CD4-positive, alpha-beta T cell treated with Interferon gamma for 1 hour (primary cell): Measurements from ENCODE around the gene PUS7L.
"Not testable (repeated sequence)": the region's sequence is repeated elsewhere in the genome, so short reads cannot be mapped to it uniquely, and the experiment has no call there.

Experiments
- DNase-seq: peaks from one replicate; pipeline ENCODE4 v3.0.0-alpha.2; 2020

Gene PUS7L

DNA sequence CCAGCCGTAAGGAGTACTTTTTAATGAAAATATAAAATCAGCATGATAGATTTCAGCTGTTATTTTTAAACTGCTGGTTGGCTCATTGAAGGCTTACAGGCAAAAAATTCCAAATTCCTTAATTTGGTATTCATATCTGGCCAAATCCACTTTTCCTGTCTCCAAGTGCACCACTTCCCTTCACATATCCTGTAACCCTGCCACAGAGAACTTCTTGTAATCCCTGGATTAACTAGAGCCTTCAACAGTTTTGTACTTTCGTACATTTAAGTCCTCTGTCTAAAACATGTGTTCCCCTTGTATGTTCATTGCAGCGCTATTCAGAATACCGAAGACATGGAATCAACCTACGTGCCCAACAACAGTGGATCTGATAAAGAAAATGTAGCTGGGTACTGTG is 9.6 kb downstream of the PUS7L start:
- no peak for DNase-seq

DNA sequence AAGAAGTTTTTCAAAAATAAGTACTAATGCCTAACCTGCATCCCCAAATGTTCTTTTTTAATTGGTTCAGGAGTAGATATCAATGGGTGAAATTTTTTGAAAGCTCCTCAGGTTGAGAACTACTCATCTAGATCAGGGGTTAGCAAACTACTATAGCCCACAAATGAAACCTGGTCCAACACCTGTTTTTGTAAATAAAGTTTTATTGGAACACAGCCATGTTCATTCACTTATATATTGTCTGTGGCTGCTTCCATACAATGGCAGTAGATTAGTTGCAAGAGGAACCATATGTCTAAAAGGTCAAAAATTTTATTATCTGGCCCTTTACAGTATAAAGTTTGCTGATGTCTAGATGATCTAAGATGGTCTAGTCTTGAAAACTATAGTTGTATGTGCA is 13.8 kb downstream of the PUS7L start:
- DNase-seq, result no peak

DNA sequence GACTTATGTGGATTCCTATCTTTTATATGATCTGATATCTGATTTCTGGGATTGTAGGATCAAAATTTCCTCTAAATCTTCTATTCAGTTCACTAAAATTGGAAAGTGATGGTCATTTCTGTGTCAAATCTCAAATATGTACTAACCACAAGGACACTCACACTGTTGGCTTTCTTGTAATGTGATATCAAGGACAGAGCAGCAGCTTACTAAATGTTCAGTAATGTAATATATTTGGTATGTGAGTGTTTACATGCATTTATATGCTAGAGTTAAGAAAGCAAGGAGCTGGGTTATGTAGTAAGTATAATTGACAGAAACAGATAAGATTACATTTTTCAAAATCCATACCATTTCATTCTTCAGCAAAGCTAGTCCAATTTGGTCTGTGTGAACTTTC is 16.5 kb downstream of the PUS7L start:
- DNase-seq, result no peak

DNA sequence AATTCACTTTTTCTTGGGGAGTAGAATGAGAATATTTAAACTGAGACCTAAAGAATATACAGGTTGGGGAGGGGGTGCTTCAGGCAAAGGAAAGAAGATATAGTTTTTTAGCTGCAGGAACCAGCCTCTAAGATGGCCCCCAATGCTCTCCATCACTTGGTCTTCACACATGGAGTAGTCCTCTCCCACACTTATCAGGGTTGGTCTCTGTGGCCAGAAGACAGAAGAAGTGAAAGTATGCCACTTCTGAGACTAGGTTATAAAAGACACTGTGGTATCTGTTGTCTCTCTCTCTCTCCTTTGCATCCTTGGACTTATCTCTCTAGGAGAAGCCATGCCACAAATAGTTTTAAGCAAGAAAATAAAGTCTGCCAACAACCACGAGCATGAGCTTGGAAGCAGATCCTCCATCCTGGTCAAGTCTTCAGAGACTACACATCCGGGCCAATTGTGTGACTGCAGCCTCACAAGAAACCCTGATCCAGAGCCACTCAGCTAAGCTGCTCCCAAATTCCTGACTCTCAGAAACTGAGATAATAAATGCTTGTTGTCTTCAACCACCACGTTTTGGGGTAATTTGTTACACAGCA is 18.0 kb downstream of the PUS7L start:
- DNase-seq, result no peak

DNA sequence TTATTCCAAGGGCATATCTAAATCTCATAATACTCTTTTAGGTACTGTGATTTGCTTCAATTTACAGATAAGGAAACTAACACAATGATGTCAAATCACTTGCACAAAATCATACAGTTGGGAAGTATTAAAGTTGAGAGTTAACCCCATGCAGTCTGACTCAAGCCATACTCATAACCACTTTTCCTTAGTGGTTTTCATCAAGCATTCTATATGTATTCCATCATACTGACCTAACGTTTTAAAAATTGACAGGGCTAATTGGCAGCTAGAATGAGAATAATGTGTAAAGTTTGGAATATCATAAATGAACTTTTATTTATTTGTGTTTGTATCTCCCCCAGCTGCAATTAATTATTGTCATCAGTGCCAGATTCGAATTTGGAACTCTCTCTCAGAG is 20.9 kb downstream of the PUS7L start:
- DNase-seq, result no peak

DNA sequence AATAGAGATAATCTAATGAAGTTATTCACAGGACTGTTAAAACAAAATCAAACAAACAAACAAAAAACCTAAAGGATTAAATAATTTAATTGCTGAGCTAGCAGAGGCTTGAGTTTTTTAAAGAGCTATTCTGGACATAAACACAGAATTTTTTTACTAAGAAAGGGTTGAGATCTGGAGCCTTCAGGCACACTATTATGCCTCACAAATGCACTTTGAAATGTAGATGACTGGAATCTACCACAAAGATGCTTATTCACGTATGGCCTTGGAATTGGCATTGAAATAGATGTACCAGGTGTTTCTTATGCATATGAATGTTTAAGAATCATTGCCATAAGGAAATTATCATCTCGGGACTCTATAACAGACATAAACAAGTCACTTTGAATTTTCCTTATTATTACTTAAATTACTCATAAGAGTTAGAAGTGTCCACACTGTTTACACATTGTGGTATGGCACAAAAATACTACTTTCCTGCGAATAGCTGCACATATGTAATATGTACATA is 21.6 kb downstream of the PUS7L start:
- DNase-seq, result no peak

DNA sequence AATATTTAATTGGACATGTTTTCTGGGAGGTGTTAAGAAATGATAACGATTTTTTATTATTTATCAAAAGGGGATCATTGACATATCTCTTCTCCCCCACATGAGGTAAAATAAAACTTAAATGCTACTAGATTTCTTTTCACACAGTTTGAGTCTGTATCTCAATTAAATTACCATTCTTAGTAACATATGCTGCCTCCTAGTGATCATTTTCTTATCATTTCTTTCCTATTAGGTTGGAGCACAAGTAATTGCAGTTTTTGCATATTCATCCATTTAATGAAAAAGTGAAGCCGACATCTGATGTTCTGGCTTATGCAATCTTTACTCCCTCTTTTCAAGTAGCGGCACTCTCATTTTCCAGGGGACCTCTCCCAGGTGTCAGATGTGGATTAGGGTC is 24.9 kb downstream of the PUS7L start:
- no peak for DNase-seq

DNA sequence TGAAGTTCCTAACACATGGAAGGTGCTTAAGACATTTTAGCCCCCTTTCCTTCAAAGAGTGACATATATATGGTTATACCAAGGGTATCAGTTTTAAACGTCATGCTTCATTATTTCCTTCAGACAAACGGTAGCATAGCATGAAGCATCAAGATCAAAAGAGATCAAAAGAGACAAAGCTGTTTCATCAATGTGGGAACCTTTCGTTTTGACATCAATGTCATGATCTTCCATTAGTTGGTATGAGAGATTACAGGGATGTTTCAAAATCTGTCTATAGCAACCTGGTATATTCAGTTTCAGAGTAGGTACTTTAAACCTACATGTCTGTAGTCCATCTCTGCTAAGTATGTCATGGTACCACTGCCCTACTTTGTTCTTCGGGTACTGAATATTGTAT is 28.3 kb downstream of the PUS7L start:
- DNase-seq, result no peak

DNA sequence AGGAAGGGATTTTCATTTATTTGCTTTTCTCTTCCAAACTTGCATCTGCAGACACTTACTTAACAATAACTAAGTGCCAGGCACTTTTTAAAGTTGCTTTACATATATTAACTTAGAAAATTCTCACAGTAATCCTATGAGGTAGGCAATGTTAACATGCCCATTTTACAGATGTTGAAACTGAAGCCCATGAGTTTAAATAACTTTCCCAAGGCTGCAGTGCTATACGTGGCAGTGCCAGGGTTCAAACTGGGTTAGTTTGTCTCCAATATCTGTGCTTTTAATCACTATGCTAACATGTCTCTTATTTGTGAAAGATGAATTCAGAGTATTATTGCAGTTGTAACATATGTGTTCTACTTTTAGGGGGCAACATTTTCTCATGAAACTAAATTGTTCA is 29.9 kb downstream of the PUS7L start:
- DNase-seq, result no peak

DNA sequence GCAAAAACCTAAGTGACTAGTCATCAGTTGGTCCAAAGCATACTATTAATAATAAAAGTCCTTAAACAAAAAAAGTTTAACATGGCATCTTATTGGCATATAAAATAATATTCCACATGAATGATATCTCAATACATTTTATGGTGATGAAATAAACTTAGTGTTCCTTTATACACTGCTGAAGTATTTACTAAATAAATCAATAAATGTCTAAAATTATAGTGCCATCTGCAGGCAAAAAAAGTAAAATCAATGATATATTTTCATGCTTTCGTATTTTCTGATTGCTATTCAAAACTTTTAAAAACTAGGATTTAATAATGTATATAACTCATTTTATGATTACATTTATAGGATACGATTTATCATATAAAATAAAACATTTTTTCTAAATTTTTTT is 30.5 kb downstream of the PUS7L start:
- DNase-seq, result no peak

DNA sequence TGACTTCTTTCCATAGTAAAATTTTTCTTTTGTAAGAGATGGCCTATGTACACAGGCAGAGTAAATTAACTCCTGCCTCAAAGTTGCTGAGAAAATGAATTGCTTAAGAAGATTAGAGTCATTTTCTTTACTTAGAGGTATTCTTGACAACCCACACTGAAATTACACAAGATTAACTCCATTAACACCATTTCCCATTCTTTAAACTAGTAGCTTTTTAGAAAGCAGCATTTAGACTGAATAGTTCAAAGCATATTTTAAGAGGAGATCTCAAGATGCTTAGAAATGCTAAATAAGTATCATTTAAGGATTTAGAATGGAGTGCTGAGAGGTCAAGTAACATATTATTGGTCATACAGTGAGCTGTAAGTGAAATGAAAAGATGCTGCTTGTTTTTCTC is 35.5 kb downstream of the PUS7L start:
- DNase-seq, result no peak

DNA sequence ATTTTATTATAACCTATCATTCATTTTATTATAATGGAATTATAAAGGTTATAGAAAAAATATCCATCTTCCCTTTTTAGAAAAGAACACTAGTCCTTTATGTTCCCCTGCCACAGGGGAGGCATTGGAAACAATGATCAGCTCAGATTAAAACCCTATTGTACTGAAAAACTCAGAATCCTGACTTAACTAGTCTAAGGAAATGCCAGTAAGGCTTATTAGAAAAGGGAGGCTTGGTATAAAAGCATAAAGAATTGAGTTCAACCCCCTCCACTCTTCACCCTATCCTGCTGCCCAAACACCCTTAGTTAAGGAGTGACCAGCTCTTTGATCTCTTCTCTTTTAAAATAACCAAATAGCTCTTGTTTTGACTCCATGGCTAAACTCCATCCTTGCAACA is 36.0 kb downstream of the PUS7L start:
- DNase-seq, result no peak

DNA sequence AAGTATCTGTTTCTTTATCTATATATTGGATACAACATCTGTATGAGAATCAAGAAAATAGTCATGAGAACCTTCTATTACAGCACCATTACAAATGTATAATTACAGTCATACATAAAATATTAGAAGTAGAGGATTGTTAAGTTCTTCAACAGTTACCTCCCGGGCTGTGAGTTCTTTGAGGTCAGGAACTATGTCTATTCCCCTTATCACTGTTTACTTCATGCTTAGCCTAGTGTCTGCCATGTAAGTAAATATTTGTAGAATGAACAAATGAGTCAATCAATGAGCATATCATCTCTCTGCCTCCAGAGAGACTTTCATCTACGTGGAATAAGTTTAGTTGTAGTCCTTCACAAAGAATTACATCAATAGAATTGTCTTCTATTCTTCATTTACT is 47.2 kb downstream of the PUS7L start:
- no peak for DNase-seq

DNA sequence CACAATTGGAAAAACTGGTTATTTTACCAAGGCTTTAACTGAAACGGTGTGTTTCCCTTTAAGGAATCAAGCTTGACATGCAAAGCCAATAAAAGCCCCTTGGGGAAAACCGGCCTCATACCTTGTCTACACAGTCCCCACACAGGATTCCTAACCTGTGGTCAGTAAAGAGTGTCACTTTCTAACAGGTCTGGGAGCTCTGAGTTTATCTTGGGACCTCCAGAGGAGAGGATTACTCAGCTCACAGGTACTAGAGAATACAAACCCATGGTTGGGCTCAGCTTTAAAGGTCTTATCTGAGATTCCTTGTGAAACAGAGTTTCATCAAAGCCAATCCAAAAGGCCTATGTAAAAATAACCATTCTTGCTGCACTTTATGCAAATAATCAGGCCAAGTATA is 54.8 kb downstream of the PUS7L start:
- not testable (repeated sequence) for DNase-seq

DNA sequence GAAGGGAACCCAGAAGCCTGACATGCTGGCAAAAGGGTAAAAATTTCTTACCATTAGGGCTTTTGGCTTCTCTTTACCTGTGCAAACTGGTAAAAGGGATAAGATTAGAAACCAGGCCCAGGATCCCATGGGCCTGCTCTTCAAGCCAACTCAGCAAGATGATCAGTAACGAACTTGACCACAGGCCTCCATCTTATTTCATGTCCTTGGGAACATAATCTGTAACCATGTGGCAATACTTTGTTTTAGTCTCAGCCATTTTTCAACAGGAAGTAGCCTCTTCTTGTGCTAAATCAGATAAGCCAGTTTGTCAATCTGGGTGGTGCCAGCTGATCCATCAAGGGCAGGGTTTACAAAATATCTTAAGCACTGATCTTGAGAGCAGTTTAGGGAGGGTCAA is 57.4 kb downstream of the PUS7L start:
- not testable (repeated sequence) for DNase-seq

DNA sequence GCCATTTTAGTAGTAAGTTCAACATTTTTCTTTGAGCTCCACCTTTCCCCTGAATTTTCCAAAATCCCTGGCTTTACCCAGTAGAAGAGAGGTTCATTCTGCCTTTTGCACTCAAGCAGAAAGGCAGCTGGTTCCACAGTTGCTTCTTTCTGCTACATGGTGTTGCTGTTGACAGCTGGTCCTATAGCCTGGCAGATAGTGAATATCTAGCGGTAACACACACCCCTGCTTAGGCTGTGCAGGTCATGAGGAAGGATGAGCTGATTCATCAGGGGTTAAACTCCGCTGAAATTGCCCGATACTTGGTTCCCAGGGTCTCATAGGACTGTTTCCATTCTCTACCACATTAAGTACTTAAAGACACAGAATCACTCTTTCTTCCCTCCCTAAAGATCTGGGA is 62.4 kb downstream of the PUS7L start:
- no peak for DNase-seq

DNA sequence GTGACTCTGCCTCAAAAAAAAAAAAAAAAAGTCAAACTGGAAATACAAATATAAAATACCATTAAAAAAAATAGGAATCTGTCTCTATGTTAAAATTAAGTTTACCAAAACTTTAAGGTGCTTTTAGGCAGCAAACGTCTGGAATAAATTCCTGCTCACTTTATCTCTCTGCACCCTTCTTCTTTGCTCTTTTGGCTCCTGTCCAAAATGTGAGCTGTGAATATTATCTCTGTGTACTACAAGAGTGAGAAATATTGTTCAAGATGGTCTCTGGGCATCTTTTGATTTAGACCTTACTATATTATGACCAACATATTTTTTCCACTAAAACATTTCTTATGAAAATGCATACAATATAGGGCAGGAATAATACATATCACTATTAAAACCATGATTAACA is 63.7 kb downstream of the PUS7L start:
- no peak for DNase-seq

DNA sequence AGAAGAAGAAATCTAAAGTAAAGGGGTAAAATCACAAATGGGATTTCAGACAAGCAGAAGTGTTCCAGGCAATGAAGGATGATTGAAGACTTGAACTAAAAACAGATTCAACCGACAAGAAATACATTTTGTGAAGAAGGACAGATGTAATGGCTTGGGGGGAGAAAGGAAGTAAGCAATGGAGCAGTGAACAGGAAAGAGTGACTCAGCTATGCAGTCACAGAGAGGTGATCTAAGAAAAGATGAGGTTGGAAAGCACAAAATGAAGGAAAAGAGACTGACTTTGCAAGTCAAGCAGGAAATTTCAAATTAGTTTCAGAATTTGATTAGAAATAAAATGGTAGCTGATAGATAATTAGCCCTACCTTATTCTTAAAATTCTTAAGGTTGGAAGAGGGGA is 66.5 kb downstream of the PUS7L start:
- no peak for DNase-seq

DNA sequence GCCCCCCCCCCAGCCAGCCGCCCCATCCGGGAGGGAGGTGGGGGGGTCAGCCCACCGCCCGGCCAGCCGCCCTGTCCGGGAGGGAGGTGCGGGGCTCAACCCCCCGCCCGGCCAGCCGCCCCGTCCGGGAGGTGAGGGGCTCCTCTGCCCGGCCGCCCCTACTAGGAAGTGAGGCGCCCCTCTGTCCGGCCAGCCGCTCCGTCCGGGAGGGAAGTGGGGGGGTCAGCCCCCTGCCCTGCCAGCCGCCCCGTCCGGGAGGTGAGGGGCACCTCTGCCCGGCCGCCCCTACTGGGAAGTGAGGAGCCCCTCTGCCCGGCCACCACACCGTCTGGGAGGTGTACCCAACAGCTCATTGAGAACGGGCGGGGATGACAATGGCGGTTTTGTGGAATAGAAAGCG is 73.1 kb downstream of the PUS7L start:
- not testable (repeated sequence) for DNase-seq

DNA sequence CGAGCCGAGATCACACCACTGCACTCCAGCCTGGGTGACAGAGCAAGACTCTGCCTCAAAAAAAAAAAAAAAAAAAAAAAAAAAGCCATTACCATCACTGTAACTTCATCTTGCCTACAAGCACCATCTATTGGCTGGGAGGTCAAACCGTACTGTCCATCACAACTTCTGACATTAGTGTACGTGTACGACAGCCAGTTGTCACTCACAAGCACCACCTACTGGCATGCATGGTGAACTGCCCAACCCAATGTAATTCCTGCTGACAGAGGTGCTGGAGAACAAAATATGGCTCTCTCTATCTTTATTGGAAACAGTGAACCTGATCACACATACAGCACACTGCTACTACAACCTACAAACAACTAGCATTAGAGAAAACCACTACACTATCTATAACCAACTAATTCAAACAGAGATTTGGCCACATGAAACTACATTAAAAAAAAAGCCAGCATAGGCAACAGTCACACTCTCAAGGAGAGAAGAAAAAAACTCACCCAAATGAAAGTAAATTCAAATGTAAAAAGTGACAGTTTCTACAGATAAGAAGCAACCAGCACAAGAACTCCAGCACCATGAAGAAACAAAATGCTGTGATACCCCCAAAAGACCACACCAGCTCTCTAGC is 82.3 kb downstream of the PUS7L start:
- DNase-seq, result no peak

DNA sequence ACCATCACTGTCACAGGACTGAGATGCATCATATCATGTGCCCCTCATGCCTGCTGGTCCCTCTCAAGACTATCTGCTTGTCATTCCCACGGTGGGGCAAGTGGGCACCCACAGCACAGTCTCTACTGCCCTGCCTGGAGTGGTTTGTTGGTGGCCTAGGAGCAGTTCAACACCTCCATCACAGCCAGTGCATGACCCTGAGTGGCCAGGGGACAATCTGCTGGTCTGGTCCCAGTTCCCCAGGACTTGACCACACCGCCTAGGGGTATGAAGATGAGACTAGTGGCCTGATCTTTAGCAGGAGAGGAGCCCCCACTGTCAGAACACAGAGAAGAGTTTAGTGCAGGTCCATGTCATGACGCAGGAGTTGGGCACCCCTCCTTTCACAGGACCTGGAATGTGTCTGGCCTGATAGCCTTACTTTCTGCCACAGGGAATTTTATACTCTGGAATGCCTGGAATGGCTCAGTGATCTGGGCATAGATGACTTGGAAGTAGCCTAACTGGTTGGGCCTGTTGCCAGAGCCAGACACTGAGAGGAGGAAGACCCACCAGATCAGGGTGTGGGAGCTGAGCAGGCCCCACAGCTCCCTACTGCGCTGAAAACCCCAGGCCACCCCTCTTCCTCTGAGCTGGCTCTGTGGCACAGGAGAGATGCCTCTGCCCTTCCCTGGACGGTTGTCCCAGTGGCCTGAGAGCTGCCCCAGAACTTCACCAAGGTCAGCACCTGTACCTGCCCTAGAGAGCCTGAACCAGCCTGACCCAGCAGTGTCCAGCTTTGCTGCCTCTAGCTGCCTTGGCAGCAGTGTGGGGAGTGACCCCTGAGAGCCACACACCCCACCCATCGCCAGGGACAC is 83.3 kb downstream of the PUS7L start:
- no peak for DNase-seq

DNA sequence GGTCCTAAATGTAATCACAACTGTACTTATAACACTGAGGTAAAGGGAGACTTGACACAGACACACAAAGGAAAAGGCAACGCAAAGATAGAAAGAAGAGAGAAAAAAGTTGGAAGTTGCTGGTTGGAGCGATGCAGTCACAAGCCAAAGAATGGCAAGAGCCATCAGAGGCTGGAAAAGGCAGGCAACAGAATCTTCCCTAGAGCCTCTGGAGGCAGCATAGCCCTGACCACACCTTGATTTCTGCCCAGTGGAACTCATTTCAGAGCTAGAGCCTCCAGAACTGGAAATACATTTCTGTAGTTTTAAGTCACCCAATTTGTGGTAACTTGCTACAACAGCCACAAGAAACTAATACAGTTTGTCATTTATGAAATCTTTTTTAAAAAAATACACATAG is 89.2 kb downstream of the PUS7L start:
- DNase-seq, result no peak
